Glutamatergic neuron (in vitro differentiated cells): ENCODE measurements around the gene TRIM5. TPM values are rescaled to one million over a fixed set of nuclear protein-coding genes. Genes with fewer than 3 reads are reported as not detected.
"Not testable (repeated sequence)": the region's sequence is repeated elsewhere in the genome, so short reads cannot be mapped to it uniquely, and the experiment has no call there.

Experiments used
- DNase-seq: peaks from one replicate; pipeline ENCODE4 v3.0.0; 2022
- H3K27ac Mint-ChIP-seq: one replicate; pipeline ENCODE4 v1.8.0; 2020; ENCODE audit warnings: mild to moderate bottlenecking, mixed read lengths, inconsistent platforms; ENCODE audit not compliant: unreplicated experiment
- H3K27me3 Mint-ChIP-seq: one replicate; pipeline ENCODE4 v1.8.0; 2020; ENCODE audit warnings: mild to moderate bottlenecking, moderate library complexity, mixed read lengths, inconsistent platforms; ENCODE audit not compliant: unreplicated experiment
- H3K36me3 Mint-ChIP-seq: one replicate; pipeline ENCODE4 v1.8.0; 2020; ENCODE audit warnings: mild to moderate bottlenecking, mixed read lengths, inconsistent platforms; ENCODE audit not compliant: unreplicated experiment
- H3K4me1 Mint-ChIP-seq: one replicate; pipeline ENCODE4 v1.8.0; 2020; ENCODE audit warnings: mild to moderate bottlenecking, low read depth, mixed read lengths, inconsistent platforms; ENCODE audit not compliant: unreplicated experiment
- H3K4me3 Mint-ChIP-seq: one replicate; pipeline ENCODE4 v1.8.0; 2020; ENCODE audit warnings: mild to moderate bottlenecking, mixed read lengths, inconsistent platforms; ENCODE audit not compliant: unreplicated experiment
- H3K9me3 Mint-ChIP-seq: one replicate; pipeline ENCODE4 v1.8.0; 2020; ENCODE audit warnings: mild to moderate bottlenecking, moderate library complexity, mixed read lengths, inconsistent platforms; ENCODE audit not compliant: unreplicated experiment
- total RNA-seq: library from RNA; stranded (reverse); fragmentation: NEBNext Ultra II Directional; extraction: Animal tissue kit (Norgen Biotek cat#: 25700); gene quantifications from one replicate; pipeline ENCODE4 v1.2.1, GENCODE V29; 2021; ENCODE audit not compliant: unreplicated experiment
- TF ChIP-seq, protein P1 (sequence below): fragments of 200-600 bp; sonication (generic); IDR thresholded peaks from one replicate; pipeline ENCODE4 v1.5.0; 2021; ENCODE audit not compliant: partially characterized antibody, unreplicated experiment

Gene TRIM5
- total RNA-seq, 1 donor from 2014 or later = 2.6 TPM

GRCh38 chr11:5695580-5695979 lies 10.7 kb upstream of the TRIM5 start:
- H3K36me3 Mint-ChIP-seq = no peaks in the 10 kb centered on the region
- no peaks in the 10 kb centered on the region for H3K9me3 Mint-ChIP-seq
- no peaks in the 10 kb centered on the region for H3K4me1 Mint-ChIP-seq
- no peak overlapping the region for H3K4me3 Mint-ChIP-seq
- H3K27ac Mint-ChIP-seq = no peak overlapping the region
- no peaks in the 10 kb centered on the region for H3K27me3 Mint-ChIP-seq
- no peak for DNase-seq
- TF ChIP-seq, protein P1, sequence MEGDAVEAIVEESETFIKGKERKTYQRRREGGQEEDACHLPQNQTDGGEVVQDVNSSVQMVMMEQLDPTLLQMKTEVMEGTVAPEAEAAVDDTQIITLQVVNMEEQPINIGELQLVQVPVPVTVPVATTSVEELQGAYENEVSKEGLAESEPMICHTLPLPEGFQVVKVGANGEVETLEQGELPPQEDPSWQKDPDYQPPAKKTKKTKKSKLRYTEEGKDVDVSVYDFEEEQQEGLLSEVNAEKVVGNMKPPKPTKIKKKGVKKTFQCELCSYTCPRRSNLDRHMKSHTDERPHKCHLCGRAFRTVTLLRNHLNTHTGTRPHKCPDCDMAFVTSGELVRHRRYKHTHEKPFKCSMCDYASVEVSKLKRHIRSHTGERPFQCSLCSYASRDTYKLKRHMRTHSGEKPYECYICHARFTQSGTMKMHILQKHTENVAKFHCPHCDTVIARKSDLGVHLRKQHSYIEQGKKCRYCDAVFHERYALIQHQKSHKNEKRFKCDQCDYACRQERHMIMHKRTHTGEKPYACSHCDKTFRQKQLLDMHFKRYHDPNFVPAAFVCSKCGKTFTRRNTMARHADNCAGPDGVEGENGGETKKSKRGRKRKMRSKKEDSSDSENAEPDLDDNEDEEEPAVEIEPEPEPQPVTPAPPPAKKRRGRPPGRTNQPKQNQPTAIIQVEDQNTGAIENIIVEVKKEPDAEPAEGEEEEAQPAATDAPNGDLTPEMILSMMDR = no peak

GRCh38 chr11:5694642-5695041 lies 9.8 kb upstream of the TRIM5 start:
- DNase-seq = no peak
- TF ChIP-seq, protein P1 = no peak
- no peak overlapping the region for H3K27ac Mint-ChIP-seq
- no peaks in the 10 kb centered on the region for H3K36me3 Mint-ChIP-seq
- H3K4me1 Mint-ChIP-seq = no peaks in the 10 kb centered on the region
- H3K27me3 Mint-ChIP-seq = no peaks in the 10 kb centered on the region
- H3K9me3 Mint-ChIP-seq = no peaks in the 10 kb centered on the region
- no peak overlapping the region for H3K4me3 Mint-ChIP-seq

DNA sequence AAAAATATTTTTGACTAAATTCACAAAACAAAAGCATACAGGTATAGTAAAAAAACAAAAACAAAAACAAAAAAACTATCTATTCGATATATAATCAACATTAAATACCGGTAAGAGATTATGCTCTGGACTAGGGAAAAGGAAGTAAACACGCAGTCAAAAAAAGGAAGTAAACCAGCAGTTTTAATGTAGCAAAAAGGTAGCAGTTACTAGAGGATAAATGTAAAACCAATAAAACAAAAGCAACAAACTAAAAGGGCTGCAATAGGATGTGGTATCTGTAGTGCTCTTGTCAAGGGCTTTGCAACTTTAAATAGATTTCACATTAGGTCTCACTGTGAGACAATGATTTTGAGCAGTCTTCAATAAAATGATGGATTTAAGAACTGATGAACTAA lies 7.1 kb upstream of the TRIM5 start:
- no peak overlapping the region for H3K4me3 Mint-ChIP-seq
- no peaks in the 10 kb centered on the region for H3K36me3 Mint-ChIP-seq
- no peak for DNase-seq
- no peak overlapping the region for H3K27ac Mint-ChIP-seq
- TF ChIP-seq, protein P1 = no peak
- no peaks in the 10 kb centered on the region for H3K9me3 Mint-ChIP-seq
- no peaks in the 10 kb centered on the region for H3K4me1 Mint-ChIP-seq
- no peaks in the 10 kb centered on the region for H3K27me3 Mint-ChIP-seq

- not testable (repeated sequence) for H3K36me3 Mint-ChIP-seq, DNase-seq, H3K9me3 Mint-ChIP-seq, H3K4me3 Mint-ChIP-seq, H3K4me1 Mint-ChIP-seq, H3K27ac Mint-ChIP-seq, H3K27me3 Mint-ChIP-seq
Measured at GRCh38 chr11:5691238-5691963, 6.5 kb upstream of the TRIM5 start.

- Mint-ChIP-seq H3K27me3 (no peaks in the 10 kb centered on the region), H3K4me1 (no peaks in the 10 kb centered on the region), H3K27ac (no peak overlapping the region), H3K4me3 (no peak overlapping the region), H3K36me3 (no peaks in the 10 kb centered on the region), H3K9me3 (no peaks in the 10 kb centered on the region)
- TF ChIP-seq, protein P1 = no peak
- no peak for DNase-seq
Measured at GRCh38 chr11:5690736-5691135, 5.9 kb upstream of the TRIM5 start.
